Activated naive CD8-positive, alpha-beta T cell treated with anti-CD3 and anti-CD28 coated beads, Interleukin-2, amount 10 ng/mL, durations not matched to agents 7 days and 5 days (primary cell): ENCODE measurements around the gene PNPLA8. TPM values are rescaled to one million over a fixed set of nuclear protein-coding genes. Genes with fewer than 3 reads are reported as not detected.
"Not testable (repeated sequence)": the region's sequence is repeated elsewhere in the genome, so short reads cannot be mapped to it uniquely, and the experiment has no call there.

ENCODE experiments used
- ATAC-seq: fragments of 150-1000 bp; cut with Tn5 transposase; one replicate; pipeline ENCODE4 v1.10.0; 2021; ENCODE audit warnings: low read depth, moderate library complexity
- POLR2A ChIA-PET: fragments of 350-600 bp; sonication (Branson Sonifier 250); formaldehyde crosslinking; loops from one replicate; lab custom pipeline; 2021; ENCODE audit warnings: antibody characterized with exemption; lab: Charles Lee
- DNase-seq: peaks from one replicate; pipeline ENCODE4 v3.0.0; 2021
- H3K27ac Mint-ChIP-seq: one replicate; pipeline ENCODE4 v1.8.0; 2022; ENCODE audit warnings: mild to moderate bottlenecking, mixed read lengths
- H3K27me3 Mint-ChIP-seq: one replicate; pipeline ENCODE4 v1.8.0; 2022; ENCODE audit warnings: mild to moderate bottlenecking, moderate library complexity, mixed read lengths
- H3K36me3 Mint-ChIP-seq: one replicate; pipeline ENCODE4 v1.8.0; 2021; ENCODE audit warnings: mild to moderate bottlenecking, mixed read lengths
- H3K4me1 Mint-ChIP-seq: one replicate; pipeline ENCODE4 v1.8.0; 2021; ENCODE audit warnings: mixed read lengths
- H3K4me3 Mint-ChIP-seq: one replicate; pipeline ENCODE4 v1.8.0; 2022; ENCODE audit warnings: mild to moderate bottlenecking, moderate library complexity, mixed read lengths
- H3K9me3 Mint-ChIP-seq: one replicate; pipeline ENCODE4 v1.8.0; 2021; ENCODE audit warnings: mixed read lengths
- total RNA-seq, 2 experiments: library from RNA; stranded (reverse); gene quantifications; one replicate each; pipeline ENCODE4 v1.2.3, GENCODE V29; 2021

PNPLA8 gene
- 10 to 100 TPM; 17.2 to 17.8 TPM for total RNA-seq

- peak within 1 kb of the TSS; percentile 97 for H3K27ac Mint-ChIP-seq
- H3K27me3 Mint-ChIP-seq = no peaks in the 10 kb centered on the region
- no peaks in the 10 kb centered on the region for H3K9me3 Mint-ChIP-seq
- H3K4me1 Mint-ChIP-seq = peaks cover 28% of the 10 kb centered on the region
- DNase-seq = peak; percentile 100
- POLR2A ChIA-PET = interaction anchor here (4.5 kb wide), 1 partner anchor 44 kb away, joined by 42 read pairs; the partner anchor contains the start of genes DNAJB9 and THAP5
- peak within 1 kb of the TSS; percentile 97 for H3K4me3 Mint-ChIP-seq
- ATAC-seq = peak; percentile 92
- peaks cover 7% of the 10 kb centered on the region for H3K36me3 Mint-ChIP-seq
Measured at GRCh38 chr7:108525985-108526767, at the start of gene PNPLA8. Gene PNPLA8, minus strand, starts transcription at chr7:108526135. Its CDS starts 10,644 bp downstream, at chr7:108515491.

GRCh38 chr7:108575156-108575555 lies 49.2 kb upstream of the PNPLA8 start:
- peaks cover 12% of the 10 kb centered on the region for H3K4me1 Mint-ChIP-seq

DNA sequence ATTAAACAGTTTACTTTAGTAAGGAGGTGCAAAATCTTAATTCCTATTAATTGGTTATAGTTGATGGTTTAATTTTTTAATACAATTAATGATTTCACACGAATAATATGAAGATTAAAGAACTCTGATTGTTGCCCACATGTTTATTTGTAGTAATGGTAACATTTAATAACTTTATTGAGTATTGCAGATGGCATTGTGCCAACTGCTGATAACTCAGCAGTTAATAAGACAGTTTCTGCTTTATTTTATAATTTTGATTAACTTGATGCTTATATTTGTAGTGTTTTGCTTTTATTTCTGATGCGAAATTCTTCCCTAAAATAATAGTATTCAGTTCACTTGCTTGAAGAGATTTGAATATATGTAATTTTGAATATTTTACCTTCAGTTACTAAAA lies 46.5 kb upstream of the PNPLA8 start:
- Mint-ChIP-seq H3K27ac (no peak overlapping the region), H3K36me3 (peaks cover 29% of the 10 kb centered on the region), H3K4me3 (no peak overlapping the region), H3K27me3 (no peaks in the 10 kb centered on the region), H3K9me3 (peaks cover 2% of the 10 kb centered on the region), H3K4me1 (peaks cover 18% of the 10 kb centered on the region)
- DNase-seq (no peak), ATAC-seq (no peak)
- POLR2A ChIA-PET = no interaction called here

More at GRCh38 chr7:108575156-108575555, 49.2 kb upstream of the PNPLA8 start:
- no peak overlapping the region for H3K4me3 Mint-ChIP-seq
- DNase-seq (no peak), ATAC-seq (no peak)
- H3K27me3 Mint-ChIP-seq = no peaks in the 10 kb centered on the region
- peaks cover 38% of the 10 kb centered on the region for H3K36me3 Mint-ChIP-seq
- no peak overlapping the region for H3K27ac Mint-ChIP-seq
- POLR2A ChIA-PET = no interaction called here
- peaks cover 7% of the 10 kb centered on the region for H3K9me3 Mint-ChIP-seq

GRCh38 chr7:108570146-108570755 lies 44.3 kb upstream of the PNPLA8 start:
- Mint-ChIP-seq H3K9me3 (no peaks in the 10 kb centered on the region), H3K4me3 (peak overlapping the region; percentile 97), H3K36me3 (peaks cover 26% of the 10 kb centered on the region), H3K27ac (peak overlapping the region; percentile 100), H3K4me1 (peaks cover 23% of the 10 kb centered on the region), H3K27me3 (no peaks in the 10 kb centered on the region)
- ATAC-seq (peak; percentile 3), DNase-seq (no peak)
- POLR2A ChIA-PET = interaction anchor here (0.6 to 3.5 kb wide), 5 partner anchors 9 to 827 kb away, joined by 3 to 42 read pairs (median 4); partner anchors contain the start of genes CBLL1 and PNPLA8

DNA sequence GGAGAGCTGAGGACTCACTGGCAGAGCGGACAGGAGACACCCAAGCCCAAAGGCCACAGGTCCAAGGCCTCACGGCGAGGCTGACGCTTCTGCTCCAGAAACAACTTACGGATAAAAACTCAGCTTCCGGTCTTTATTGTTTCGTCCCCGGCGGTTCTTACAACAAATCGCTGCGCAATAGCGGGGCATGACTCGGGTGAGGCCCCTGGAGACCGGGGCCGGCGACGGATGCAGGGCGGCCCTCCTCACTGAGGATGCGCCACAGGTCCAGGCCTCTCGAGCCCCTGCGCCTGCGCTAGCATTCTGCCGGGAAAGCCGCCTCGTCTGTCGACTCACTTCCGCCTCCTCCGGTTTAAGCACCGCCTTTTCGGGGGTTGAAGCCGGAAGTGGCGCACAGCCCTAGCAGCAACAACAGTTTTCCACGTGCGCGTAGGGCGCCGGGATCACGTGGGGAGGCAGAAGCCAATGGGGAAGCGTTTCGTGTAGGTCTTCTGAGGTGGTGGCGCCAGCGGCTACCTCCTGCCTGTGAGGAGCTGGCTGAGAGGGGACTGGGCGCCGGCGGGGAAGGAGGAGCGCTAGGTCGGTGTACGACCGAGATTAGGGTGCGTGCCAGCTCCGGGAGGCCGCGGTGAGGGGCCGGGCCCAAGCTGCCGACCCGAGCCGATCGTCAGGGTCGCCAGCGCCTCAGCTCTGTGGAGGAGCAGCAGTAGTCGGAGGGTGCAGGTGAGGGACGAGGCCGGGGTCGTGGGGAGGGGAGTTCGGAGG lies 43.6 kb upstream of the PNPLA8 start, which contains the start of the genes DNAJB9 and THAP5:
DNAJB9 (plus strand) TSS at position 494 of the 765 bp plus-strand sequence. CDS start 1,853 bp downstream, outside the sequence.
THAP5 (minus strand) TSS at position 326 of the 765 bp plus-strand sequence; CDS start at position 189, 137 bp downstream.
- Mint-ChIP-seq H3K9me3 (no peaks in the 10 kb centered on the region), H3K4me3 (peak within 1 kb of the TSS; percentile 97), H3K36me3 (peaks cover 29% of the 10 kb centered on the region), H3K4me1 (peaks cover 23% of the 10 kb centered on the region), H3K27me3 (no peaks in the 10 kb centered on the region), H3K27ac (peak within 1 kb of the TSS; percentile 100)
- ATAC-seq = peak; percentile 95
- POLR2A ChIA-PET = interaction anchor here (0.6 to 3.5 kb wide), 5 partner anchors 8 to 826 kb away, joined by 3 to 42 read pairs (median 4); partner anchors contain the start of genes CBLL1 and PNPLA8
- DNase-seq = peak; percentile 94

DNA sequence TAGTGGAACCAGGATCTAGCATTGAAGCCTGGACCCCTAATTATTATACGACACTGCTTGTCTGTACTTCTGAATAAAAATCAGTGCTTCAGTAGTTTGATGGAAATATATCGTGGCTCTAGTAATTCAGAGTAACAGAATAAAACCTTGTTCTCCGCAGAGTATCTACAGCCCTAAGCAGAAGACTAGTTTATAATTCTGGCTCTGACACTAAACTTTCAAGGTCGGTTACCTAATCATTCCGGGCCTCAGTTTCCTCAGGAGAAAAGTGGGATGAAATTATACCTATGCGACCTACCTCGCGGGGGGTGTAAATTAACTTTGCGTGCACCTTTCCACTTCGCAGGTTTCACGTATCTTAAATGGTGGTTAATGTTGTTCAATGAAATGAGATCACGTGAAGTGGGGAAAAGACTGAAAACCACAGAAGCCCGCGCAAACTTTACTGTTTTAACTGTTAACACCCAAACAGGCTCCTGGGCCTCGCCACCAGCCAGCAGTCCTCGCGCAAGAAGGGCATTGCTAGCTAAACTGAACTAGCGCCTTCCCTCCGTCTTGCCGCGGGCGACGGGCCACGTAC lies 43.0 kb upstream of the PNPLA8 start:
- Mint-ChIP-seq H3K36me3 (peaks cover 32% of the 10 kb centered on the region), H3K27me3 (no peaks in the 10 kb centered on the region), H3K4me1 (peaks cover 23% of the 10 kb centered on the region), H3K27ac (peak overlapping the region; percentile 100), H3K9me3 (peaks cover under 1% of the 10 kb centered on the region), H3K4me3 (peak overlapping the region; percentile 97)
- no peak for ATAC-seq
- no peak for DNase-seq
- POLR2A ChIA-PET = interaction anchor here (1.4 to 3.5 kb wide), 2 partner anchors 21 to 43 kb away, joined by 6 to 42 read pairs; partner anchors contain the start of gene PNPLA8

DNA sequence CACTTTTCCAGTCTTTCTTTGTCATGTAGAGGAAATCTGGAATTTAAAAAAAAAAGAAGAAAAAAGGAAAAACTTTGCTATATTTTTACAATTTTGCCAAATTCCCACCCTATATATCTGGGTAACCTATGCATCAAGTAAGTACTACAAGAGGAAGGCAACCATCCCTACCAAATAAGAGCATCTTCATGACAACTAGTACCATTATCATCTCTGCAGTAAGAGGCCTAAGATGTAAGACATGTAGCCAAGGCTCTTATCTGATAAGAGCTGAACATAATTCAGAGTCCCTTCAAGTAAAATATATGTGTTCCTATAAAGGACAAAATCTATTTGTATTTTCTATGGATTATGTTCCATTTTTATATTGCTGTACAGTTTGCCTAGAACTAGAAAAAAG lies 40.1 kb upstream of the PNPLA8 start:
- H3K4me3 Mint-ChIP-seq = no peak overlapping the region
- DNase-seq (no peak), ATAC-seq (no peak)
- H3K27me3 Mint-ChIP-seq = no peaks in the 10 kb centered on the region
- H3K4me1 Mint-ChIP-seq = peaks cover 13% of the 10 kb centered on the region
- peaks cover 2% of the 10 kb centered on the region for H3K9me3 Mint-ChIP-seq
- H3K27ac Mint-ChIP-seq = no peak overlapping the region
- POLR2A ChIA-PET = no interaction called here
- peaks cover 35% of the 10 kb centered on the region for H3K36me3 Mint-ChIP-seq

GRCh38 chr7:108561047-108561619 lies 35.2 kb upstream of the PNPLA8 start:
- no peak for ATAC-seq
- H3K36me3 Mint-ChIP-seq = peaks cover 56% of the 10 kb centered on the region
- H3K4me3 Mint-ChIP-seq = no peak overlapping the region
- no peak overlapping the region for H3K27ac Mint-ChIP-seq
- POLR2A ChIA-PET = interaction anchor here (1.1 kb wide), 1 partner anchor 9 kb away, joined by 3 read pairs; the partner anchor contains the start of gene DNAJB9
- peaks cover 13% of the 10 kb centered on the region for H3K9me3 Mint-ChIP-seq
- H3K27me3 Mint-ChIP-seq = no peaks in the 10 kb centered on the region
- no peak for DNase-seq
- H3K4me1 Mint-ChIP-seq = peaks cover 3% of the 10 kb centered on the region

DNA sequence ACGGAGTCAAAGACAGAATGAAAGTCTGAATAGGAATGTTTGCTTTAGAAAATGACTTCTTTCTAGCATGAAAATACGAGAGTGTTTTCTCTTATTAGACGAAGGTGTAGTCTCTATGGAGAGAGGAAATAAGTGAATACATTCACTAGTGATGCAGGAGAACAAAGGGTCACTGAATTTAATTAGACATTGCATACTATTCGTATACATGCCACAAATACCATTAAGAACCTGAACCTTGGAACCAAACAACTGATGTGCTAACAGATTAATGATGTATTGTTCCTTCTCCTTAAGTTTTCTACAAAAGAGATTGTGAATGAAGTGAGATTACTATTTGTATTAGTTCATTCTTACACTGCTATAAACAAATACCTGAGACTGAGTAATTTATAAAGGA lies 33.3 kb upstream of the PNPLA8 start:
- Mint-ChIP-seq H3K27ac (no peak overlapping the region), H3K36me3 (peaks cover 44% of the 10 kb centered on the region), H3K9me3 (peaks cover 15% of the 10 kb centered on the region), H3K27me3 (no peaks in the 10 kb centered on the region), H3K4me1 (no peaks in the 10 kb centered on the region), H3K4me3 (no peak overlapping the region)
- ATAC-seq = no peak
- no peak for DNase-seq
- POLR2A ChIA-PET = interaction anchor here (0.6 kb wide), 1 partner anchor 453 kb away, joined by 4 read pairs; no protein-coding TSS in a partner anchor

DNA sequence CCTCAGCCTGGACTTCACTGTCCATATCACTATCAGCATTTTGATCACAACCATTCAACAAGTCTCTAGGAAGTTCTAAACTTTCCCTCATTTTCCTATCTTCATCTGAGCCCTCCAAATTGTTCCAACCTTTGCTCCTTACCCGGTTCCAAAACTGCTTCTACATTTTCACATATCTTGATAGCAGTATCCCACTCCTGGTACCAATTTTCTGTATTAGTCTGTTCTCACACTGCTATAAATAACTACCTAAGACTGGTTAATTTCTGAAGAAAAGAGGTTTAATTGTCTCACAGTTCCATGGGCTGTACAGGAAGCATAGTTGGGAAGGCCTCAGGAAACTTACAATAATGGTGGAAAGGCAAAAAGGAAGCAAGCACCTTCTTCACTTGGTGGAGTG lies 31.7 kb upstream of the PNPLA8 start:
- no peaks in the 10 kb centered on the region for H3K4me1 Mint-ChIP-seq
- POLR2A ChIA-PET = no interaction called here
- DNase-seq (no peak), ATAC-seq (no peak)
- peaks cover 13% of the 10 kb centered on the region for H3K9me3 Mint-ChIP-seq
- H3K27me3 Mint-ChIP-seq = no peaks in the 10 kb centered on the region
- no peak overlapping the region for H3K4me3 Mint-ChIP-seq
- no peak overlapping the region for H3K27ac Mint-ChIP-seq
- H3K36me3 Mint-ChIP-seq = peaks cover 43% of the 10 kb centered on the region

DNA sequence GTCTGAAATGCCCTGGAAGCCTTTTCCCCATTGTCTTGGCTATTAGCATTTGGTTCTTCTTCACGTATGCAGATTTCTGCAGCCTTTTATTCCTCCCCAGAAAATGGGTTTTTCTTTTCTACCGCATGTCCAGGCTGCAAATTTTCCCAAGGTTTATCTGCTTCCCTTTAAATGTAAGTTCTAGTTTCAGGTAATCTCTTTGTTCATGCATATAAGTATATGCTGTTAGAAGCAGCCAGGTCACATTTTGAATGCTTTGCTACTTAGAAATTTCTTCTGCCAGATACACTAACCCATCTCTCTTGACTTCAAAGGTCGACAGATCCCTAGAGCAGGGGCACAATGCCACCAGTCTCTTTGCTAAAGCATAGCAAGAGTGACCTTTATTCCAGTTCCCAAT lies 31.3 kb upstream of the PNPLA8 start:
- Mint-ChIP-seq H3K4me1 (no peaks in the 10 kb centered on the region), H3K4me3 (no peak overlapping the region), H3K27ac (no peak overlapping the region), H3K9me3 (peaks cover 13% of the 10 kb centered on the region), H3K27me3 (no peaks in the 10 kb centered on the region), H3K36me3 (peaks cover 39% of the 10 kb centered on the region)
- no peak for ATAC-seq
- POLR2A ChIA-PET = no interaction called here
- DNase-seq = no peak

GRCh38 chr7:108556665-108557064 lies 30.7 kb upstream of the PNPLA8 start:
- DNase-seq, H3K4me3 Mint-ChIP-seq, H3K4me1 Mint-ChIP-seq, ATAC-seq, POLR2A ChIA-PET, H3K27ac Mint-ChIP-seq, H3K27me3 Mint-ChIP-seq: not testable (repeated sequence)
- H3K9me3 Mint-ChIP-seq = peaks cover 13% of the 10 kb centered on the region
- peaks cover 38% of the 10 kb centered on the region for H3K36me3 Mint-ChIP-seq
